ENCODE results near the gene EEIG2. TPM values are rescaled to one million over a fixed set of nuclear protein-coding genes. Genes with fewer than 3 reads are reported as not detected.

EEIG2 gene
- total and polyA plus RNA-seq, 7 donors: 0.51 to 2.1 (median 1.0) TPM

DNA sequence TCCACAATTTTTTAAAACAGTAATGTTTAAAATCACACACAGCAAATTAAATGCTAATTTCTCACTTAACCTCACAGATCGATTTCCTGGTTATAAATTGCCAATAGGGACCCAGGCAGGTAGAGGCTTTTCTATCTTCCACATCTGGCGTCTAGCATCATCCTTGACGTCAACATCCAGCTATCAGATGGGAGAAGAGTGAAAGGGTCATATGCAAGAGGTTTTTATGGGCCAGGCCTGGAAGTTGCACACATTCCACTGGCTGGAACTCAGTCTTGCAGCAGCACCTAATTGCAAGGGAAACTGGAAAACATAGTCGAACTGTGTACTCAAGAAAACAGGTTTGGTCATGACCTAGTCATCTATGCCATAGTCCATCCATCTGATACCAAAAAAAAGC, 6.0 kb upstream of the EEIG2 start:
- TF ChIP-seq CTCF (IDR thresholded peaks at IDR 0.05): no peak
- H3K27ac ChIP-seq: no peak overlapping the region
- H3K27me3 ChIP-seq (ENCODE audit: insufficient read depth in 3 of 3, low read length in 2 of 3): no peaks in the 10 kb centered on the region
- H3K9me3 ChIP-seq: no peaks in the 10 kb centered on the region
- no peak for DNase-seq
- WGBS, 3 donors: 73 to 79% (median 74%) methylated on average over 4 of the region's 4 CpGs
- H3K36me3 ChIP-seq (ENCODE audit: insufficient read depth in 1 of 2, low read depth in 1 of 2): no peaks in the 10 kb centered on the region
- ATAC-seq: no peak
- no peak overlapping the region for H3K4me3 ChIP-seq
- intact Hi-C loops (cut with DNase I): no loop called here
- H3K4me1 ChIP-seq: no peaks in the 10 kb centered on the region

- Histone ChIP-seq H3K4me1 (no peaks in the 10 kb centered on the region), H3K27ac (no peak overlapping the region), H3K4me3 (no peak overlapping the region), H3K9me3 (no peaks in the 10 kb centered on the region), H3K36me3 (ENCODE audit: insufficient read depth in 1 of 2, low read depth in 1 of 2) (no peaks in the 10 kb centered on the region), H3K27me3 (ENCODE audit: insufficient read depth in 3 of 3, low read length in 2 of 3) (no peaks in the 10 kb centered on the region)
- no peak for TF ChIP-seq CTCF (IDR thresholded peaks at IDR 0.05)
- intact Hi-C loops (cut with DNase I): no loop called here
- DNase-seq: no peak
- ATAC-seq: no peak
- WGBS, 3 donors: 61 to 80% (median 73%) methylated on average over 4 of the region's 4 CpGs
Observed at GRCh38 chr1:108554682-108555427, 5.0 kb upstream of the EEIG2 start.

GRCh38 chr1:108556066-108556465, 3.8 kb upstream of the EEIG2 start:
- intact Hi-C loops (cut with DNase I): no loop called here
- H3K27ac ChIP-seq: no peak overlapping the region
- H3K27me3 ChIP-seq (ENCODE audit: insufficient read depth in 3 of 3, low read length in 2 of 3): no peaks in the 10 kb centered on the region
- no peak overlapping the region for H3K4me3 ChIP-seq
- H3K9me3 ChIP-seq: no peaks in the 10 kb centered on the region
- no peak for DNase-seq
- ATAC-seq: no peak
- H3K4me1 ChIP-seq: no peaks in the 10 kb centered on the region
- no peak for TF ChIP-seq CTCF (IDR thresholded peaks at IDR 0.05)
- no peaks in the 10 kb centered on the region for H3K36me3 ChIP-seq (ENCODE audit: insufficient read depth in 1 of 2, low read depth in 1 of 2)

GRCh38 chr1:108556499-108556898, 3.4 kb upstream of the EEIG2 start:
- intact Hi-C loops (cut with DNase I): no loop called here
- 68 to 79% (median 75%) methylated on average over 4 of the region's 4 CpGs for WGBS, 3 donors
- Histone ChIP-seq H3K36me3 (ENCODE audit: insufficient read depth in 1 of 2, low read depth in 1 of 2) (no peaks in the 10 kb centered on the region), H3K27me3 (ENCODE audit: insufficient read depth in 3 of 3, low read length in 2 of 3) (no peaks in the 10 kb centered on the region), H3K4me3 (no peak overlapping the region), H3K9me3 (no peaks in the 10 kb centered on the region), H3K27ac (no peak overlapping the region), H3K4me1 (no peaks in the 10 kb centered on the region)
- no peak for TF ChIP-seq CTCF (IDR thresholded peaks at IDR 0.05)
- ATAC-seq: no peak
- no peak for DNase-seq

GRCh38 chr1:108557296-108557695, 2.6 kb upstream of the EEIG2 start:
- intact Hi-C loops (cut with DNase I): no loop called here
- H3K36me3 ChIP-seq (ENCODE audit: insufficient read depth in 1 of 2, low read depth in 1 of 2): no peaks in the 10 kb centered on the region
- H3K27me3 ChIP-seq (ENCODE audit: insufficient read depth in 3 of 3, low read length in 2 of 3): no peaks in the 10 kb centered on the region
- ATAC-seq (no peak), DNase-seq (no peak)
- H3K4me3 ChIP-seq: no peak overlapping the region
- H3K4me1 ChIP-seq: no peaks in the 10 kb centered on the region
- H3K9me3 ChIP-seq: no peaks in the 10 kb centered on the region
- H3K27ac ChIP-seq: no peak overlapping the region
- no peak for TF ChIP-seq CTCF (IDR thresholded peaks at IDR 0.05)

All from psoas muscle (tissue), 8 donors.